ENCODE measurements around the gene OSM.
A peak's percentile ranks its signal among the peaks of the same experiment; 100 is the strongest.

OSM gene

DNA sequence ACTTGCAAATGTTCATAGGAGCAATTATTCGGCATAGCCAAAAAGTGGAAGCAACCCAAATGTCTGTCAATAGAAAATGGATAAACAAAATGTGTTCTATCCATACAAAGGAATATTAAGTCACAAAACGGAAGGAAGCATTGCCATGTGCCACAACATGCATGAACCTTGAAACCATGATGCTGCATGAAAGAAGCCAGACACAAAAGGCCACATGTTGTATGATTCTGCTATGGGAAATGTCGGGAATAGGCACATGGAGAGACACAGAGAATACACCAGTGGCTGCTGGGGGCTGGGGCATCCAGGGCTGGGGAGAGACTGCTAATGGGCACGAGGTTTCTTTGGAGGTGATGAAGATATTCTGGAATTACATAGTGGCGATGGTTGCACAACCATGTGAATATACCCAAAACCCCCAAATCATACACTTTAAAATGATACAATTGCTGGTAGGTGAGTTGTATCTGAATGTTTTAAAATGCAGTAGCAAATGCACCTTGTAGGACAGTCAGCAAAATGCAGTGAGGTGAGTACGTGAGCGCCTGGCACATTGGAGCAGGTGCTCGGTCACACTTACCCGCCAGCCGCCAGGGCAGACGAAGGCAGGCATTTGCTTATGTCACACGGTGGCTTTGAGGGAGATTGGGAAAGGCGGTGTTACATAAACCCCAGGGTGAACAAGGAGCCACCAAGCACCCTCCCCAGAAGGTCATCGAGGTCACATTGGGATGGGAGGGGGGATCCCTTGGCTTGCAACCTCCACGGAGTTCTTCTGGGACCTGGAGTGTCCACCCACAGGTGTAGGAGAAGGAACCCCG is 6.3 kb upstream of the OSM start:
- in situ Hi-C loops (cut with MboI; ENCODE audit: low pct_unique_long_range_greater_than_20kb, low sequenced_read_pairs), result no loop called here
- no peak for DNase-seq

DNA sequence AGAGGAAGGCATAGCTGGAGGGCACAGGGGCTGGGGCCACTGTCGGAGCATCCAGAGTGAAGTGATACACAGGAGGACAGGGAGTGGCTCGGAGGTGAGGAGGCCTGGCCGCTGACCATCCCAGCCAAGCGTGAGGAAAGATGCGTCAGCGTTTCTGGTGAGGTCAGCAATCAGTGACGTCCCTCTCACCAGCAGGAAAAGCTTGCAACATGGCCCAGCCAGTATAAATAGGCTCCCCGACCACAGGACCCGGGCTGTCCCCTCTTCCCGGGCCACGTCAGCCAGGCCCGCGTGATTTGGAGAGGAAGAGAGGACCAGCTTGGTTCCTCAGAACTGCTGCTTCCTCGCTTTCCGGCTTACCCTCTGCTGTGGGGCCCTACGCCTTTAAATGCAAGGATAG is 4.2 kb upstream of the OSM start:
- in situ Hi-C loops (cut with MboI; ENCODE audit: low pct_unique_long_range_greater_than_20kb, low sequenced_read_pairs), result no loop called here

DNA sequence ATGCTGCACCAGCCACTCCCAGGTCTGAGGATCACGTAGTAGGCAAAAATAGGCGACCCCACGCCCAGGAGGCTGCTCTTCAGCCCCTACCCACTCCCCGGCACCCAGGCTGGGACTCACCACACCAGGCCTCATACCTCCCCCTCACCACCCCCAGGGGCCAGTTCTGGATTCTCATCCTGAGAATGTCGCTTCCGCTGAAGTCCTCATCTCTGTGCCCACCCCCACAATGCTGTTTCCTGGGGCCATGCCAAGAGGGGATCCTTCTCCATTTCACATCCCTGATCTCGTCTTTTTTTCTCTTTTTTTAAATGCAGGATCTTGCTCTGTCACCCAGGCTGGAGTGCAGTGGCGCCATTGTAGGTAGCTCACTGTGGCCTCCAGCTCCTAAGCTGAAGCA is 1.7 kb upstream of the OSM start:
- in situ Hi-C loops (cut with MboI; ENCODE audit: low pct_unique_long_range_greater_than_20kb, low sequenced_read_pairs), result no loop called here
- DNase-seq, result no peak

More for the DNA sequence above, 4.2 kb upstream of the OSM start:
- DNase-seq, result peak; percentile 53

GRCh38 chr22:30267382-30268302 is 991 bp upstream of the OSM start:
- in situ Hi-C loops (cut with MboI; ENCODE audit: low pct_unique_long_range_greater_than_20kb, low sequenced_read_pairs), result no loop called here
- peak; percentile 76 for DNase-seq

DNA sequence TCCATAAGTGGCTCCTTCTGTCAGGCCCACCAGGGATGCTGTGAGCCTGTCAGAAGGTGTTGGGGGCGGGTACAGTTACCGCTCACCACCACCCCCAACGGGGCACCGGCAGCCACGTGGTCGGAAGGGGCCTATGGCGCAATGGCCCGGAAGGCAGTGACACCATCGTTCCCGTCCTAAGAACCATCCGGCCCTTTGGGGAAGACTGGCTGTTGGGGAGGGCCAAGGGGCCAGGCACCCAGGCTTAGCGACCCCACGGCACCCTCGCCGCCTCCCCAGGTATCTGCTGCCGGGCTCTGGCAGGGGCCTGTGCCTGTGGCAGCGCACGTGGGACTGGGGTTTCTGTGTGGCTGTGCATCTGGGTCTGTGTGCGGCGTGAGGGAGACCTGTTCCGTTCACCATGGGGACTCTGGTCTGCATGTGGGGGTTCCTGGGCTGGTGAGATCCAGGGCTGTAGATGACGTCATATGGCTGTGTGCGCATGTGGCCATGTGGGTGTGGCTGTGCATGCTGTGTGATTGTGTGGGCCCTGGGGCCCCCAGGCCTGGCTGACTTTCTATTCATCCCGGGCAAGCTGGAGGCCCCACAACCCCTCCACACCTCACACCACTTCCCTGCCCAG is 717 bp downstream of the OSM start:
- peak; percentile 90 for DNase-seq
- in situ Hi-C loops (cut with MboI; ENCODE audit: low pct_unique_long_range_greater_than_20kb, low sequenced_read_pairs), result no loop called here

GRCh38 chr22:30265131-30265720 is 1.4 kb downstream of the OSM start:
- in situ Hi-C loops (cut with MboI; ENCODE audit: low pct_unique_long_range_greater_than_20kb, low sequenced_read_pairs), result no loop called here

GRCh38 chr22:30263883-30264282 is 2.8 kb downstream of the OSM start:
- in situ Hi-C loops (cut with MboI; ENCODE audit: low pct_unique_long_range_greater_than_20kb, low sequenced_read_pairs), result no loop called here
- DNase-seq, result no peak

More at GRCh38 chr22:30265131-30265720, 1.4 kb downstream of the OSM start:
- no peak for DNase-seq

- DNase-seq, result peak; percentile 82
- in situ Hi-C loops (cut with MboI; ENCODE audit: low pct_unique_long_range_greater_than_20kb, low sequenced_read_pairs), result no loop called here
Observed at GRCh38 chr22:30262917-30263741, 3.5 kb downstream of the OSM start.

GRCh38 chr22:30262112-30262511 is 4.5 kb downstream of the OSM start:
- in situ Hi-C loops (cut with MboI; ENCODE audit: low pct_unique_long_range_greater_than_20kb, low sequenced_read_pairs), result no loop called here
- no peak for DNase-seq

DNA sequence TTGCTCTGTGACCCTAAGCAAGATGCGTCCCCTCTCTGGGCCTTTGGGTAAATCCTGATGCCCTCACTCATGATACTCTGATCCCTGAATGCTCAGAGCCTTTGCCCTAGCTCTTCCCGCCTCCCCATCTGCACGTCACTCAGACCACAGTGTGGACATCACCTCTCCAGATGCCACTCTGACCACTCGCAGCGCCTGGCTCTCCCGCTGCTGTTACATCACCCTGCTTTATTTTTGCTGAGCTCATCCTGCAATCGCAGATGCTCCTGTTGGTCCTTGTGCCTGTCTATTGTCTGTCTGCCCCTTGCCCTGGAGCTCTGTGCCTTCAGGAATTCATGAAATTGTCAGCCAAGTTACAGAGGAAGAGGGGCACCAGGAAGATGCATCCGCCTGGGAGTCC is 5.5 kb downstream of the OSM start:
- DNase-seq, result no peak
- in situ Hi-C loops (cut with MboI; ENCODE audit: low pct_unique_long_range_greater_than_20kb, low sequenced_read_pairs), result no loop called here

DNA sequence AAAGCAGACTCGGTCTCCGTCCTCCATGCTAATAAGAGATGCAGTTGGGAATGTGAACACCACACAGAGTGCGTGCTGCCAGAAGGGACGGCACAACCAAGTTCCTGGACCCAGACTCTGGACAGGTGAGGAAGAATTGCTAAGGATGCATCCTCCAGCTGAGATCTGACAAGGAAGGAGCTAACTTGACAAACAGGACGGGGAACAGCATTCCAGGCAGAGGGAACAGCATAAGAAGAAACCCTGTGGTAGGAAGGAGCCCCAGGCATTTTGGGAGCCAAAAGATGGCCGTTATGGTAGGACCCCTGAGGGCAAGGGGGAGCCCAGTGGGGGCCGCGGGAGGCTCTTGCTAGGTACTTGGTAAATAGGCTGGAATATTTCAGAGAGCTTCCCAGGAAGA is 6.0 kb downstream of the OSM start:
- in situ Hi-C loops (cut with MboI; ENCODE audit: low pct_unique_long_range_greater_than_20kb, low sequenced_read_pairs), result no loop called here
- DNase-seq, result no peak

- in situ Hi-C loops (cut with MboI; ENCODE audit: low pct_unique_long_range_greater_than_20kb, low sequenced_read_pairs), result no loop called here
Observed at GRCh38 chr22:30260276-30260675, 6.4 kb downstream of the OSM start.

GRCh38 chr22:30254314-30254713 is 12.3 kb downstream of the OSM start:
- DNase-seq, result no peak
- in situ Hi-C loops (cut with MboI; ENCODE audit: low pct_unique_long_range_greater_than_20kb, low sequenced_read_pairs), result no loop called here

More at GRCh38 chr22:30260276-30260675, 6.4 kb downstream of the OSM start:
- DNase-seq, result no peak

GRCh38 chr22:30253205-30253852 is 13.3 kb downstream of the OSM start:
- DNase-seq, result no peak
- in situ Hi-C loops (cut with MboI; ENCODE audit: low pct_unique_long_range_greater_than_20kb, low sequenced_read_pairs), result no loop called here

DNA sequence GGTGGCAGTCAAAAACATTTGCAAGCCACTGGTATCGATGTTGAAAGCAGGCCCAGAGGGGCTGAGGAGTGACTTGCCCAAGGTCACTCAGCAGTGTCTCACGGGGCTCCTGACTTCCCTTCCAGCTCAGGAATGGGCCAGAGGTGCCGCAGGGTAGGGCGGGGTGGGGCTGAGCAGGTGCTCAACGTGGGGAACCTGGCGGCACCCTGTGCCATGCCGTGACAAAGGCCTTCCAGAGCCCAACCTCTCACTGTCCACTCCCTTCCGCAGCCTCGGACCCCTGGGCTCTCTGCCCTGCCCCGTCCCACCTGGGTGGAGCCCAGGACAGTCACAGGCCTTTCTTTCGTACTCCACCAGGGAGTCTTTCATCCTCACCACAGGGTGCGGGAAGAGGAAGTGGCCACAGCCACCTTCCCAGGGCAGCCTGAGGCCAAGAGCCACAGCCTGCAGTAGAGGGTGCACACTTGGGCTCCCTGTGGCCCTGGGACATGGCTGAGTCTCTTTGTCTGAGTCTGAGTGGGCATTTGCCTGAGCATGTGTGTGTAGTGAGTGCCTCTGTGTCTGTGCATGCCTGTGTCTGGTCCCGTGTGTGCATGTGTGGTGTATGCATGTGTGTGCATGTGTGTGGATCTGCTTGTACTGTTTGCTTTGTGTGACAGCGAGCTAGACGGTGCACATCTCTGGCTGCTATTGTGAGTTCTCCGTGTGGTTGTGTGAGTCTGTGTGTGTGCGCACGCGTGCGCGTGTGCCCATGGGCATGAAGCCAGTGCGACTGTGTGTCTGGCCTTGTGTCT is 14.0 kb downstream of the OSM start:
- in situ Hi-C loops (cut with MboI; ENCODE audit: low pct_unique_long_range_greater_than_20kb, low sequenced_read_pairs), result no loop called here
- peak; percentile 47 for DNase-seq

GRCh38 chr22:30251711-30252110 is 14.9 kb downstream of the OSM start:
- in situ Hi-C loops (cut with MboI; ENCODE audit: low pct_unique_long_range_greater_than_20kb, low sequenced_read_pairs), result no loop called here
- no peak for DNase-seq

GRCh38 chr22:30250661-30251267 is 15.9 kb downstream of the OSM start:
- in situ Hi-C loops (cut with MboI; ENCODE audit: low pct_unique_long_range_greater_than_20kb, low sequenced_read_pairs), result no loop called here
- no peak for DNase-seq
